ENCODE measurements around the gene SLC43A2.

The SLC43A2 gene

GRCh38 chr17:1551741-1552140 is 76.9 kb downstream of the SLC43A2 start:
- DNase-seq (ENCODE audit: low read depth), result no peak
- H3K4me3 ChIP-seq (ENCODE audit: control insufficient read depth, low read depth, low read length), result no peak overlapping the region
- no peak for TF ChIP-seq CTCF (conservative IDR thresholded peaks at IDR 0.05; ENCODE audit: control insufficient read depth, insufficient read depth, low read depth, low read length)

- no peak for TF ChIP-seq CTCF (conservative IDR thresholded peaks at IDR 0.05; ENCODE audit: control insufficient read depth, insufficient read depth, low read depth, low read length)
- no peak overlapping the region for H3K4me3 ChIP-seq (ENCODE audit: control insufficient read depth, low read depth, low read length)
- no peak for DNase-seq (ENCODE audit: low read depth)
These were observed 80.6 kb downstream of the SLC43A2 start for GRCh38 chr17:1548032-1548431.

- no peak overlapping the region for H3K4me3 ChIP-seq (ENCODE audit: control insufficient read depth, low read depth, low read length)
- no peak for DNase-seq (ENCODE audit: low read depth)
- TF ChIP-seq CTCF (conservative IDR thresholded peaks at IDR 0.05; ENCODE audit: control insufficient read depth, insufficient read depth, low read depth, low read length), result no peak
These were observed 82.2 kb downstream of the SLC43A2 start for GRCh38 chr17:1546292-1546922.

- no peak for DNase-seq (ENCODE audit: low read depth)
- H3K4me3 ChIP-seq (ENCODE audit: control insufficient read depth, low read depth, low read length), result no peak overlapping the region
- no peak for TF ChIP-seq CTCF (conservative IDR thresholded peaks at IDR 0.05; ENCODE audit: control insufficient read depth, insufficient read depth, low read depth, low read length)
These were observed 83.0 kb downstream of the SLC43A2 start for GRCh38 chr17:1545618-1546017.

- no peak overlapping the region for H3K4me3 ChIP-seq (ENCODE audit: control insufficient read depth, low read depth, low read length)
- DNase-seq (ENCODE audit: low read depth), result no peak
- no peak for TF ChIP-seq CTCF (conservative IDR thresholded peaks at IDR 0.05; ENCODE audit: control insufficient read depth, insufficient read depth, low read depth, low read length)
These were observed 86.3 kb downstream of the SLC43A2 start for GRCh38 chr17:1542316-1542715.

- no peak for DNase-seq (ENCODE audit: low read depth)
- no peak for TF ChIP-seq CTCF (conservative IDR thresholded peaks at IDR 0.05; ENCODE audit: control insufficient read depth, insufficient read depth, low read depth, low read length)
- H3K4me3 ChIP-seq (ENCODE audit: control insufficient read depth, low read depth, low read length), result no peak overlapping the region
These were observed 87.2 kb downstream of the SLC43A2 start for GRCh38 chr17:1541367-1541904.

Measured in fibroblast of mammary gland (primary cell).